Uterus (tissue), 4 donors: ENCODE data around the gene MTUS2. TPM values are rescaled to one million over a fixed set of nuclear protein-coding genes. Genes with fewer than 3 reads are reported as not detected.

Source experiments
- DNase-seq, 2 donors: peaks; one replicate each; pipeline ENCODE4 v3.0.0-alpha.2; 2019 to 2020
- H3K27ac ChIP-seq, 2 donors: fragments of 200-600 bp; sonication (generic); 1 replicate in 1 of 2; 2 replicates in 1 of 2; pipeline ENCODE4 v1.5.1; 2016 to 2018
- H3K27me3 ChIP-seq, 2 donors: fragments of 200-600 bp; sonication (generic); one replicate each; pipeline ENCODE4 v1.5.1; 2018 to 2019; ENCODE audit warnings: control low read depth in 1 of 2
- H3K36me3 ChIP-seq, 2 donors: fragments of 200-600 bp; sonication (generic); one replicate each; pipeline ENCODE4 v1.5.1; 2019; ENCODE audit warnings: control low read depth in 1 of 2
- H3K4me1 ChIP-seq, 2 donors: fragments of 200-600 bp; sonication (generic); one replicate each; pipeline ENCODE4 v1.5.1; 2018 to 2019; ENCODE audit warnings: control low read depth in 1 of 2
- H3K4me3 ChIP-seq, 2 donors: fragments of 200-600 bp; sonication (generic); 1 replicate in 1 of 2; 2 replicates in 1 of 2; pipeline ENCODE4 v1.5.1; 2018 to 2019; ENCODE audit warnings: mild to moderate bottlenecking in 1 of 2
- H3K9me3 ChIP-seq, 2 donors: fragments of 200-600 bp; sonication (generic); one replicate each; pipeline ENCODE4 v1.5.1; 2019; ENCODE audit warnings: control low read depth in 1 of 2
- POLR2A ChIP-seq, 2 donors: fragments of 450-650 bp; IDR thresholded peaks; one replicate each; pipeline ENCODE4 v1.6.1; 2016; ENCODE audit warnings: antibody characterized with exemption in 2 of 2, mild to moderate bottlenecking in 1 of 2, moderate library complexity in 1 of 2
- intact Hi-C: fragments of 100-400 bp; cut with DNase I; formaldehyde crosslinking; loops from one replicate; pipeline ENCODE4 v1.15.1; 2023; ENCODE audit warnings: low total_unique reads
- total RNA-seq, 4 donors: library from RNA; depleted of rRNA in 3 of 4; stranded (reverse); fragments of >200 nt in 3 of 4; gene quantifications; one replicate each; pipeline versions ENCODE4 v1.1.0 to v1.2.4, GENCODE V29; 2014 to 2023
- TF ChIP-seq, protein P1 (sequence below), 4 experiments: fragments of 200-600 bp in 2 of 4; fragments of 450-650 bp in 2 of 4; sonication (generic) in 2 of 4; IDR thresholded peaks; one replicate each; pipeline ENCODE4 v1.5.1; 2016 to 2019; ENCODE audit warnings: antibody characterized with exemption in 4 of 4, mild to moderate bottlenecking in 2 of 4, moderate library complexity in 1 of 4
- donor health status: DM: yes; HTN: yes; CAD: no.

The MTUS2 gene
- total RNA-seq, 4 donors from 2014 or later = 0.26 to 4.0 (median 3.6) TPM; not detected in 1

DNA sequence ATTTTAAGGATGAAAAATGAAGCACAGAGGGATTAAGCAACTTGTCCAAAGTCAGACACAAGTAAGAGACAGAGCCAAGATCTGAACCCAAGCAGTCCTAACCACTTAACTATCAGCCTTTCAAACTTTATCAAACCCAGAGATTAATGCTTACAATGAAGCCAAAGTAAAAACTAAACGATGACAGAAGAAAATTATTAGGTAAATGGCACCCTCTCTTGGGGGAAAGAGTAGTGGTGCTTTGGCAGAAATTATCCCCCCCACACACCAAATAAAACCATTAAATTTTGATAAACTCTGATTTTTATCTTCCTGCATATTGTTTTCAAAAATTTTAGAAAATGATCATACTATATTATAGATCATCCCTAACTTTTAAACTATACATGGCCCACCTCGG lies 446.1 kb downstream of the MTUS2 start:
- Histone ChIP-seq H3K27ac (no peak overlapping the region), H3K4me3 (no peak overlapping the region), H3K27me3 (no peaks in the 10 kb centered on the region), H3K9me3 (no peaks in the 10 kb centered on the region), H3K36me3 (no peaks in the 10 kb centered on the region), H3K4me1 (no peaks in the 10 kb centered on the region)
- no peak for DNase-seq
- TF ChIP-seq POLR2A (IDR thresholded peaks at IDR 0.05) = no peak
- TF ChIP-seq, protein P1, sequence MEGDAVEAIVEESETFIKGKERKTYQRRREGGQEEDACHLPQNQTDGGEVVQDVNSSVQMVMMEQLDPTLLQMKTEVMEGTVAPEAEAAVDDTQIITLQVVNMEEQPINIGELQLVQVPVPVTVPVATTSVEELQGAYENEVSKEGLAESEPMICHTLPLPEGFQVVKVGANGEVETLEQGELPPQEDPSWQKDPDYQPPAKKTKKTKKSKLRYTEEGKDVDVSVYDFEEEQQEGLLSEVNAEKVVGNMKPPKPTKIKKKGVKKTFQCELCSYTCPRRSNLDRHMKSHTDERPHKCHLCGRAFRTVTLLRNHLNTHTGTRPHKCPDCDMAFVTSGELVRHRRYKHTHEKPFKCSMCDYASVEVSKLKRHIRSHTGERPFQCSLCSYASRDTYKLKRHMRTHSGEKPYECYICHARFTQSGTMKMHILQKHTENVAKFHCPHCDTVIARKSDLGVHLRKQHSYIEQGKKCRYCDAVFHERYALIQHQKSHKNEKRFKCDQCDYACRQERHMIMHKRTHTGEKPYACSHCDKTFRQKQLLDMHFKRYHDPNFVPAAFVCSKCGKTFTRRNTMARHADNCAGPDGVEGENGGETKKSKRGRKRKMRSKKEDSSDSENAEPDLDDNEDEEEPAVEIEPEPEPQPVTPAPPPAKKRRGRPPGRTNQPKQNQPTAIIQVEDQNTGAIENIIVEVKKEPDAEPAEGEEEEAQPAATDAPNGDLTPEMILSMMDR (IDR thresholded peaks at IDR 0.05) = no peak
- intact Hi-C loops = no loop called here

DNA sequence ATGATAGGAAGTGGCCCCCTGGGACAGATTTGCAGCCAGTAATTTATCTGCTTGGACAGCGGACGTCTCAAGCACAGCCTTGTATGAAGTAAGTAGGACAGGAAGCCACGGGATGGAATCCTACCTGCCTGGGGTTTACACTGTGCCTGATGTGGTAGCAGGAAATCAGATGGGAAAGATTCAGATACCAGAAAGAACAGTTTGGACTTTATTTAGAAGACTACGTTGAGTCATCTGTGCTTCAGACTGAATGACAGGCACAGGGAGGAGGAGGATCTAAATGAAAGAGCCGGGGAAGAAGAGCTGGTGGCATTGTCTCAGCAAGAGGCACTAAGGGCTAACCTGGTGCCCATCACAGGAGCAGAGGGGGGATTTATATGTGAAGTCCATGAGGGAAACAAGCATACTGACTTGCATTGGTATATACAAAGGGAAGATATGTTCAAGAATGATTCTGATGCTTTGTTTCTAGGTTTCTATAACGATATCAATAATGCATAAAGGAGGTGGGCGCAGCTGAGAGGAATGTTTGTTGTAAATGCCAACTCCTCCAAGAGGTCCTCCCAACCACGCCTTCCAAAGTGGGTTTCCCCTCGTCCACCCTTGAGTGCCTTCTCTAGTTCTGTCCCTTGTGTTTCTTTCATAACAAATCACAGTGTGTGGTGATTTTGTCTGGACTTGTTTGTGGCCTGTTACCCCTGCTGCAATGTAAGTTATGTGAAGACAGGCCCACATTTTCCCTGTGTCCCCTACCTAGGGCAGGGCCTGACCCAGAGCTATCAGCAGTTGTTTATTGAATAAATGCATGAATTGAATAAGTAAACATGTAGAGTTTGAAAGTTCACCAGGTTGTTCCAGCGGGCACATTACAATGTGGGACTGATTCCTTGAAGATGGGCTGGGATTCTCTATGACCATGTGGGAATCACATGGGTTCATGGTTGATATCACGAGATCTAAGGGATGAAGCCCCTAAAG lies 446.9 kb downstream of the MTUS2 start:
- Histone ChIP-seq H3K4me1 (no peaks in the 10 kb centered on the region), H3K9me3 (no peaks in the 10 kb centered on the region), H3K27me3 (no peaks in the 10 kb centered on the region), H3K4me3 (no peak overlapping the region), H3K27ac (no peak overlapping the region), H3K36me3 (no peaks in the 10 kb centered on the region)
- intact Hi-C loops = no loop called here
- DNase-seq = no peak
- TF ChIP-seq, protein P1 (IDR thresholded peaks at IDR 0.05) = no peak
- TF ChIP-seq POLR2A (IDR thresholded peaks at IDR 0.05) = no peak

DNA sequence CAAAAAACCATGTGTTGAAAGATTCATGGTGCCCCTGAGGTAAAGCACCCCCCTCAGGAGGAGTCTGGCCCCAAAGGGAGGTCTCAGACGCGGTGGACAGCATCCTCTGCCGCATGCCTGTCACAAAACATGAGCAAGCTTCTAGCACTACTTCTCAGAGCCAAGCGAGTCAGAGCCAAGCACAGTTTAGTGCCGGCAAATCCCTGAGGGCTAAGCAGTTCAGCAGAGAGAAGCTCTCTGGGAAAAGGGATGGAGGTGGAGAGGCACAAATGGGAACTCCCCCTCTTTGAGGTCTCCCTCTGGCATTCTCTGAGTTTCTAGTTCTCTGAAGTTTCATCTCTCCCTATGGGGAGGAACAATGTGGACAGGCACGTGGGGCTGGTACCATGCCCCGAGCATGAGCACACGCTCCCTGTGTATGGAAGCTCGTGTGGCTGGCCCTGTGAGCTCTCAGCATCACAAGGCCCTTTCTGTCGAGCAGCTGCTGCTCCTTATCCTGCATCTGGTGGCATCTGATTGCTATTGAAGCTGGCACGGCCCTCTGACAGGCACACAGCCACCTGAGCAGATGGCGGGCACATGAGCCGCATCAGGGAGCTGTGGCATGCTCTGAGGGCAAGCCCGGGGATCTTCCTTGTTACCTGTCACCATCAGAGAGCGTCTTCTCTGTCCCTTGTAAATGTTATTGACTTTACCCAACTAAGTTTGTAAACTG lies 450.3 kb downstream of the MTUS2 start:
- intact Hi-C loops = no loop called here

DNA sequence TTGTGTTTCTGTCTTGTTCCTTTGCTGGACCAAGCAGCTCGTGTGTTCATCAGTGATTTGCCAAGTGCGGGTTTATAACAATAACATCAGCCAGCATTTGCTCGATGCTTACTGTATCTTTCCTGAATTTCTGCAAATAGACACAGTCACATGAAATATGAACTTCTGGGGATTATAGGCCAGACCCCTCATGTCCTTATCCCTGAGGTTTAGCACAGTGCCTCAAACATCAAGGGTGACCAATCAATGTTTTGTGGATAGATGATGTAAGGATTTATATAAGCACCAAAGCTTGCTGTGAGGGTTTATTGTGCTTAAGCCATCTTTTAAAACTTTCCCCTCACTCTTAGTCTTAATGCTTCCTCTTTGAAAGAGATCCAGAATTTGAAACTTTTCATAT lies 451.5 kb downstream of the MTUS2 start:
- no peaks in the 10 kb centered on the region for H3K9me3 ChIP-seq
- no peak for TF ChIP-seq POLR2A (IDR thresholded peaks at IDR 0.05)
- TF ChIP-seq, protein P1 (IDR thresholded peaks at IDR 0.05) = no peak
- intact Hi-C loops = no loop called here
- H3K4me3 ChIP-seq = no peak overlapping the region
- H3K36me3 ChIP-seq = no peaks in the 10 kb centered on the region
- no peaks in the 10 kb centered on the region for H3K4me1 ChIP-seq
- H3K27ac ChIP-seq = no peak overlapping the region
- H3K27me3 ChIP-seq = no peaks in the 10 kb centered on the region
- DNase-seq = no peak

More for the DNA sequence above, 450.3 kb downstream of the MTUS2 start:
- H3K27ac ChIP-seq = no peak overlapping the region
- H3K27me3 ChIP-seq = no peaks in the 10 kb centered on the region
- H3K4me3 ChIP-seq = no peak overlapping the region
- no peaks in the 10 kb centered on the region for H3K4me1 ChIP-seq
- TF ChIP-seq, protein P1 (IDR thresholded peaks at IDR 0.05) = no peak
- no peak for TF ChIP-seq POLR2A (IDR thresholded peaks at IDR 0.05)
- H3K36me3 ChIP-seq = no peaks in the 10 kb centered on the region
- H3K9me3 ChIP-seq = no peaks in the 10 kb centered on the region
- DNase-seq = no peak
